Measurements from ENCODE around the gene LCTL. TPM values are rescaled to one million over a fixed set of nuclear protein-coding genes. Genes with fewer than 3 reads are reported as not detected.

The LCTL gene
- total RNA-seq, 2 donors from 2014 or later: 0.51 to 0.77 TPM

- no peaks in the 10 kb centered on the region for H3K9me3 Mint-ChIP-seq
- no peaks in the 10 kb centered on the region for H3K36me3 Mint-ChIP-seq (ENCODE audit: low read depth)
- no peak overlapping the region for H3K4me3 Mint-ChIP-seq
- Histone ChIP-seq H3K36me3 (ENCODE audit: control insufficient read depth, insufficient read depth, low read length) (no peaks in the 10 kb centered on the region), H3K9me3 (ENCODE audit: control insufficient read depth, low read length) (no peaks in the 10 kb centered on the region), H3K4me3 (ENCODE audit: low read length) (no peak overlapping the region), H3K9ac (ENCODE audit: extremely low read depth, low read length, poor library complexity, severe bottlenecking) (no peak overlapping the region), H3K27me3 (ENCODE audit: control insufficient read depth, insufficient read depth, low read length, poor library complexity, severe bottlenecking) (no peaks in the 10 kb centered on the region), H3K4me1 (ENCODE audit: control insufficient read depth, insufficient read depth, low read length) (peaks cover 11% of the 10 kb centered on the region), H3K27ac (ENCODE audit: low read depth, low read length) (no peak overlapping the region)
- H3K27me3 Mint-ChIP-seq (ENCODE audit: insufficient read depth): peaks cover 6% of the 10 kb centered on the region
- H3K27ac Mint-ChIP-seq: no peak overlapping the region
- DNase-seq: no peak
- H3K4me1 Mint-ChIP-seq: peaks cover 29% of the 10 kb centered on the region
- no peak for TF ChIP-seq CTCF (conservative IDR thresholded peaks at IDR 0.05)
Observed at GRCh38 chr15:66587020-66587419, 21.2 kb upstream of the LCTL start.

GRCh38 chr15:66586155-66586976 is 20.6 kb upstream of the LCTL start:
- no peak overlapping the region for H3K9ac ChIP-seq (ENCODE audit: extremely low read depth, low read length, poor library complexity, severe bottlenecking)
- H3K9me3 ChIP-seq (ENCODE audit: control insufficient read depth, low read length): no peaks in the 10 kb centered on the region
- Mint-ChIP-seq H3K36me3 (ENCODE audit: low read depth) (no peaks in the 10 kb centered on the region), H3K9me3 (no peaks in the 10 kb centered on the region), H3K4me3 (no peak overlapping the region), H3K4me1 (peaks cover 24% of the 10 kb centered on the region), H3K27ac (no peak overlapping the region), H3K27me3 (ENCODE audit: insufficient read depth) (peaks cover 6% of the 10 kb centered on the region)
- H3K4me1 ChIP-seq (ENCODE audit: control insufficient read depth, insufficient read depth, low read length): peaks cover 8% of the 10 kb centered on the region
- H3K27ac ChIP-seq (ENCODE audit: low read depth, low read length): no peak overlapping the region
- no peak for TF ChIP-seq CTCF (conservative IDR thresholded peaks at IDR 0.05)
- WGBS, 2 experiments (ENCODE audit: insufficient coverage in 1 of 2, insufficient read length in 1 of 2): 85 to 89% methylated on average over 13 to 17 of the region's 17 CpGs
- DNase-seq: peak; percentile 44
- no peaks in the 10 kb centered on the region for H3K27me3 ChIP-seq (ENCODE audit: control insufficient read depth, insufficient read depth, low read length, poor library complexity, severe bottlenecking)
- H3K36me3 ChIP-seq (ENCODE audit: control insufficient read depth, insufficient read depth, low read length): no peaks in the 10 kb centered on the region
- H3K4me3 ChIP-seq (ENCODE audit: low read length): no peak overlapping the region

- DNase-seq: no peak
- Mint-ChIP-seq H3K27ac (no peak overlapping the region), H3K9me3 (no peaks in the 10 kb centered on the region), H3K4me1 (peaks cover 2% of the 10 kb centered on the region), H3K27me3 (ENCODE audit: insufficient read depth) (peaks cover 6% of the 10 kb centered on the region), H3K4me3 (no peak overlapping the region), H3K36me3 (ENCODE audit: low read depth) (no peaks in the 10 kb centered on the region)
- Histone ChIP-seq H3K36me3 (ENCODE audit: control insufficient read depth, insufficient read depth, low read length) (no peaks in the 10 kb centered on the region), H3K27me3 (ENCODE audit: control insufficient read depth, insufficient read depth, low read length, poor library complexity, severe bottlenecking) (no peaks in the 10 kb centered on the region), H3K4me3 (ENCODE audit: low read length) (no peak overlapping the region), H3K27ac (ENCODE audit: low read depth, low read length) (no peak overlapping the region), H3K4me1 (ENCODE audit: control insufficient read depth, insufficient read depth, low read length) (no peaks in the 10 kb centered on the region), H3K9me3 (ENCODE audit: control insufficient read depth, low read length) (no peaks in the 10 kb centered on the region), H3K9ac (ENCODE audit: extremely low read depth, low read length, poor library complexity, severe bottlenecking) (no peak overlapping the region)
- TF ChIP-seq CTCF (conservative IDR thresholded peaks at IDR 0.05): no peak
- 85 to 100% methylated on average over 4 to 9 of the region's 9 CpGs for WGBS, 2 experiments (ENCODE audit: insufficient coverage in 1 of 2, insufficient read length in 1 of 2)
Observed at GRCh38 chr15:66581972-66582537, 16.3 kb upstream of the LCTL start.

Measured in endodermal cell (in vitro differentiated cells).